ENCODE results near the gene HTR7. TPM values are rescaled to one million over a fixed set of nuclear protein-coding genes. Genes with fewer than 3 reads are reported as not detected.
"Not testable (repeated sequence)": the region's sequence is repeated elsewhere in the genome, so short reads cannot be mapped to it uniquely, and the experiment has no call there.

The HTR7 gene
- total RNA-seq, 1 experiment from 2014 or later, result not detected

GRCh38 chr10:90816466-90816865 is 41.4 kb downstream of the HTR7 start:
- Mint-ChIP-seq H3K27ac (ENCODE audit: unreplicated experiment) (no peak overlapping the region), H3K9me3 (ENCODE audit: unreplicated experiment) (no peaks in the 10 kb centered on the region), H3K4me1 (ENCODE audit: low read depth, unreplicated experiment) (no peaks in the 10 kb centered on the region), H3K4me3 (ENCODE audit: unreplicated experiment) (no peak overlapping the region), H3K36me3 (ENCODE audit: insufficient read depth, unreplicated experiment) (no peaks in the 10 kb centered on the region), H3K27me3 (ENCODE audit: insufficient read depth, unreplicated experiment) (peaks cover 13% of the 10 kb centered on the region)
- ChIA-PET CTCF (no interaction called here), POLR2A (no interaction called here)
- H3K9me3 ChIP-seq, result no peaks in the 10 kb centered on the region
- no peaks in the 10 kb centered on the region for H3K4me1 ChIP-seq
- intact Hi-C loops (cut with micrococcal nuclease; ENCODE audit: unreplicated experiment), result no loop called here
- BruUV-seq (replicated peaks), result no TSS peak
- H3K36me3 ChIP-seq (ENCODE audit: control insufficient read depth, insufficient read depth, low read length), result no peaks in the 10 kb centered on the region
- DNase-seq, result no peak
- H3K4me3 ChIP-seq (ENCODE audit: low read depth, low read length), result no peak overlapping the region
- H3K27me3 ChIP-seq (replicated peaks; ENCODE audit: control insufficient read depth, insufficient read depth, low read length), result no peaks in the 10 kb centered on the region
- TF ChIP-seq CTCF (IDR thresholded peaks at IDR 0.05; ENCODE audit: insufficient read depth in 1 of 2, low read depth in 1 of 2, low read length in 1 of 2, severe bottlenecking in 1 of 2, unreplicated experiment in 1 of 2), result no peak

- Mint-ChIP-seq H3K36me3 (ENCODE audit: insufficient read depth, unreplicated experiment) (no peaks in the 10 kb centered on the region), H3K9me3 (ENCODE audit: unreplicated experiment) (peaks cover 2% of the 10 kb centered on the region), H3K4me3 (ENCODE audit: unreplicated experiment) (no peak overlapping the region), H3K4me1 (ENCODE audit: low read depth, unreplicated experiment) (no peaks in the 10 kb centered on the region), H3K27ac (ENCODE audit: unreplicated experiment) (no peak overlapping the region), H3K27me3 (ENCODE audit: insufficient read depth, unreplicated experiment) (peaks cover 12% of the 10 kb centered on the region)
- no peak for DNase-seq
- Histone ChIP-seq H3K4me3 (ENCODE audit: low read depth, low read length) (no peak overlapping the region), H3K4me1 (no peaks in the 10 kb centered on the region), H3K36me3 (ENCODE audit: control insufficient read depth, insufficient read depth, low read length) (no peaks in the 10 kb centered on the region), H3K9me3 (no peaks in the 10 kb centered on the region), H3K27me3 (replicated peaks; ENCODE audit: control insufficient read depth, insufficient read depth, low read length) (no peaks in the 10 kb centered on the region)
- CTCF ChIA-PET, result no interaction called here
- POLR2A ChIA-PET, result no interaction called here
- intact Hi-C loops (cut with micrococcal nuclease; ENCODE audit: unreplicated experiment), result no loop called here
- BruUV-seq (replicated peaks), result no TSS peak
- TF ChIP-seq CTCF (IDR thresholded peaks at IDR 0.05; ENCODE audit: insufficient read depth in 1 of 2, low read depth in 1 of 2, low read length in 1 of 2, severe bottlenecking in 1 of 2, unreplicated experiment in 1 of 2), result no peak
Observed at GRCh38 chr10:90813594-90814365, 44.1 kb downstream of the HTR7 start.

GRCh38 chr10:90807106-90807505 is 50.7 kb downstream of the HTR7 start:
- BruUV-seq (replicated peaks); H3K4me3 ChIP-seq (ENCODE audit: low read depth, low read length); H3K36me3 ChIP-seq (ENCODE audit: control insufficient read depth, insufficient read depth, low read length); DNase-seq; H3K4me3 Mint-ChIP-seq (ENCODE audit: unreplicated experiment); intact Hi-C loops (cut with micrococcal nuclease; ENCODE audit: unreplicated experiment); H3K36me3 Mint-ChIP-seq (ENCODE audit: insufficient read depth, unreplicated experiment); H3K4me1 Mint-ChIP-seq (ENCODE audit: low read depth, unreplicated experiment); H3K27ac Mint-ChIP-seq (ENCODE audit: unreplicated experiment); H3K9me3 ChIP-seq; CTCF ChIA-PET; H3K27me3 ChIP-seq (replicated peaks; ENCODE audit: control insufficient read depth, insufficient read depth, low read length); POLR2A ChIA-PET; H3K4me1 ChIP-seq: not testable (repeated sequence)
- peaks cover 17% of the 10 kb centered on the region for H3K9me3 Mint-ChIP-seq (ENCODE audit: unreplicated experiment)
- peaks cover 27% of the 10 kb centered on the region for H3K27me3 Mint-ChIP-seq (ENCODE audit: insufficient read depth, unreplicated experiment)

All from Caco-2 (cell line).